ENCODE measurements around the gene CLEC2L.

The CLEC2L gene

DNA sequence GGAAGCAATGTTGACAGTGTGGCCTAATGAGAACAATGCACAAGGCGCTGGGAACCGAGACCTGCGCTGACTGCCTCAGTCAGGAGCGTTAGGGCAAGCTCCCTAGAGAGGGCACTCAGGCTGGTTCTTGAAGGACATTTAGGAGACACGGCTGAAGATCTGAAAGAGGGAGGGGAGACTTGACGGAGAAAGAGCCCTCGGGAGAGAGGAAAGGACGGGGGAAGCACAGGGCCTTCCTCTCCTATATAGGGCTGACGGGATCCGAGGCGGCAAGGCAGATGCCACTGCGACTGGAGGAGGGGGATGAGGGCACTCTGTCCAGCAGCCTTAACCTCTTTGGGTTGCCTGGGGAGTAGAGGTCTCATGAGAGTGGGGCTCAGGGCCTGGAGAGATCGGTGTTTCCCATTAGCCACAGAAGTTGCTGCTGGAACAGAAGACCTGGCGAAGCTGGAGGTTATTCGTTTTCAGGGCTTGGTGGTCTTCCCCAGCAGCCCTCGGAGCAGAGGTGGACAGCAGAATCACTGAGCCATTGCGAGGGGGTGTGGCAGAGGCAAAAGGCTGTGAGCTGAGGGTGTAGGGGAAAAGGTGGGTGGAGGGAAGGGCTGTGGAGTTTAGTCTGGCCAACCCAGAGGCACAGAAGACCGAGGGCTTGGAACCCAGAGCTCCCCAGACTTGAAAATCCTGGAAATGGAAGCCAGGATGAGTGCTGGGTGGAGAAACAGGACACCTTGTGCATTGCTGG lies 36.0 kb downstream of the CLEC2L start:
- no peak overlapping the region for H3K4me3 Mint-ChIP-seq

GRCh38 chr7:139560199-139560598 lies 36.7 kb downstream of the CLEC2L start:
- no peak overlapping the region for H3K4me3 Mint-ChIP-seq
- H3K9me3 Mint-ChIP-seq, result peaks cover 3% of the 10 kb centered on the region
- H3K4me1 Mint-ChIP-seq (ENCODE audit: low read depth), result no peaks in the 10 kb centered on the region
- H3K36me3 Mint-ChIP-seq (ENCODE audit: low read depth), result no peaks in the 10 kb centered on the region
- H3K27ac Mint-ChIP-seq, result no peak overlapping the region
- peaks cover 16% of the 10 kb centered on the region for H3K27me3 Mint-ChIP-seq (ENCODE audit: low read depth)

More for the DNA sequence above, 36.0 kb downstream of the CLEC2L start:
- peaks cover 3% of the 10 kb centered on the region for H3K9me3 Mint-ChIP-seq
- no peaks in the 10 kb centered on the region for H3K36me3 Mint-ChIP-seq (ENCODE audit: low read depth)
- no peaks in the 10 kb centered on the region for H3K4me1 Mint-ChIP-seq (ENCODE audit: low read depth)
- peaks cover 19% of the 10 kb centered on the region for H3K27me3 Mint-ChIP-seq (ENCODE audit: low read depth)
- no peak overlapping the region for H3K27ac Mint-ChIP-seq

GRCh38 chr7:139560678-139561077 lies 37.2 kb downstream of the CLEC2L start:
- Mint-ChIP-seq H3K9me3 (peaks cover 3% of the 10 kb centered on the region), H3K36me3 (ENCODE audit: low read depth) (no peaks in the 10 kb centered on the region), H3K27ac (no peak overlapping the region), H3K4me3 (no peak overlapping the region), H3K27me3 (ENCODE audit: low read depth) (peaks cover 14% of the 10 kb centered on the region), H3K4me1 (ENCODE audit: low read depth) (no peaks in the 10 kb centered on the region)

DNA sequence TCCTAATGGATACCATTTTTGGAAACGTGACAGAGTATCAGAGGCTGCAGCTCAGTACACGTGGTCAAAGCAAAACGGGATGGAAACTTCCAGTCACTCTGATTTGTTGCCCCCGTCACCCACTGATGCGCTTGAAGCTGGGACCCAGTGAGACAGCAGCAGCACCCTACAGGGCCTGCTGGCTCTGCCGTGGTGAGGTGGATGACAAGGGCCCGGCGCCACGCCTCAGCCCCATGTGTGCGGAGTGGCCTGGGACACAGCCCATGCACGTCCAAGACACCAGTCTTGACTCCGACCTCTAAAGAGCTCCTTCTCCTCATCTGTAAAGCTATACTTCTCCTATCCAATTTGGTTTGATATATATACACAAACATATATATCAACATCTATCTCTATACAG lies 39.0 kb downstream of the CLEC2L start:
- no peak overlapping the region for H3K27ac Mint-ChIP-seq
- H3K36me3 Mint-ChIP-seq (ENCODE audit: low read depth), result no peaks in the 10 kb centered on the region
- H3K4me1 Mint-ChIP-seq (ENCODE audit: low read depth), result no peaks in the 10 kb centered on the region
- peaks cover 3% of the 10 kb centered on the region for H3K9me3 Mint-ChIP-seq
- no peak overlapping the region for H3K4me3 Mint-ChIP-seq
- H3K27me3 Mint-ChIP-seq (ENCODE audit: low read depth), result peaks cover 5% of the 10 kb centered on the region

GRCh38 chr7:139562961-139563565 lies 39.6 kb downstream of the CLEC2L start:
- Mint-ChIP-seq H3K36me3 (ENCODE audit: low read depth) (peaks cover 2% of the 10 kb centered on the region), H3K4me3 (no peak overlapping the region), H3K27me3 (ENCODE audit: low read depth) (no peaks in the 10 kb centered on the region), H3K4me1 (ENCODE audit: low read depth) (no peaks in the 10 kb centered on the region), H3K27ac (no peak overlapping the region), H3K9me3 (peaks cover 3% of the 10 kb centered on the region)

GRCh38 chr7:139563856-139564255 lies 40.4 kb downstream of the CLEC2L start:
- H3K9me3 Mint-ChIP-seq, result peaks cover 3% of the 10 kb centered on the region
- no peak overlapping the region for H3K4me3 Mint-ChIP-seq
- H3K27ac Mint-ChIP-seq, result peak overlapping the region; percentile 34
- no peaks in the 10 kb centered on the region for H3K27me3 Mint-ChIP-seq (ENCODE audit: low read depth)
- H3K4me1 Mint-ChIP-seq (ENCODE audit: low read depth), result no peaks in the 10 kb centered on the region
- peaks cover 2% of the 10 kb centered on the region for H3K36me3 Mint-ChIP-seq (ENCODE audit: low read depth)

DNA sequence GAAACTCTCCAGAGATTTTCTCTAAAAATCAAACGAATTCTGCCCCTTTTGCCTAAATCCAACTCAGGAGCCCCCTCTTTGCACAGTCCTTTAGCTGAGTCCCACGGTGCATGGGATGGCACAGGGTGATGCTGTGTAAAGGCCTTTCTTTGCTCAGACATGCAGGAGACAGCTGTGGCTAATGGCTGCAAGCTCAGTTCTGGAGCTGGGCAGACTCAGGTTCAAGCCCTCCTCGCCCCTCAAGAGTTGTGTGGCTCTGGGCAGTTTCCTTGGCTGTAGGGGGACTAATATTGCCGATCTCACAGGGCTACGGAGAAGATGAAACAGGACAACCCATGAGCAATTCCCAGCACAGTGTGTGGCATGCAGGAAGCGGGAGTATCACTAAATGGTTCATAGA lies 42.6 kb downstream of the CLEC2L start:
- no peak overlapping the region for H3K27ac Mint-ChIP-seq
- H3K9me3 Mint-ChIP-seq, result no peaks in the 10 kb centered on the region
- H3K4me3 Mint-ChIP-seq, result no peak overlapping the region
- no peaks in the 10 kb centered on the region for H3K4me1 Mint-ChIP-seq (ENCODE audit: low read depth)
- H3K27me3 Mint-ChIP-seq (ENCODE audit: low read depth), result no peaks in the 10 kb centered on the region
- H3K36me3 Mint-ChIP-seq (ENCODE audit: low read depth), result peaks cover 2% of the 10 kb centered on the region

GRCh38 chr7:139566736-139567646 lies 43.5 kb downstream of the CLEC2L start:
- no peaks in the 10 kb centered on the region for H3K9me3 Mint-ChIP-seq
- no peak overlapping the region for H3K27ac Mint-ChIP-seq
- H3K27me3 Mint-ChIP-seq (ENCODE audit: low read depth), result no peaks in the 10 kb centered on the region
- peaks cover 2% of the 10 kb centered on the region for H3K36me3 Mint-ChIP-seq (ENCODE audit: low read depth)
- H3K4me3 Mint-ChIP-seq, result no peak overlapping the region
- H3K4me1 Mint-ChIP-seq (ENCODE audit: low read depth), result no peaks in the 10 kb centered on the region

- peaks cover 2% of the 10 kb centered on the region for H3K36me3 Mint-ChIP-seq (ENCODE audit: low read depth)
- no peak overlapping the region for H3K4me3 Mint-ChIP-seq
- no peaks in the 10 kb centered on the region for H3K9me3 Mint-ChIP-seq
- no peaks in the 10 kb centered on the region for H3K4me1 Mint-ChIP-seq (ENCODE audit: low read depth)
- H3K27ac Mint-ChIP-seq, result no peak overlapping the region
- H3K27me3 Mint-ChIP-seq (ENCODE audit: low read depth), result no peaks in the 10 kb centered on the region
Measured at GRCh38 chr7:139567647-139568345, 44.3 kb downstream of the CLEC2L start.

DNA sequence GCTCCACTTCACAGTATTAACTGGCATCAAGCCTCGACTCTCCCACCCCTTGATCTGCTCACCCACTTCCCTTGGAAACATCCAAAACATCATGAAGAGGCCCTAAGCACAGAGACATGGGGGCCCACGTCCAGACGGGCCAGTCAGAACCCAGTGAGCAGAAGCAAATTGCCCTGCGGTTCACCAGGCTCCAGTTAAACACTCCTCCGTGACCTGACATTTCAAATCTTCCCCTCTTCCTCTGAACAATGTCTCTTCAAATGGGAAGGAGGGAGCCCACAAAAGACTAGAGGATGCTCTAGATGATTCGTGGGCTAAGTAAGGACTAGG lies 44.8 kb downstream of the CLEC2L start:
- Mint-ChIP-seq H3K9me3 (no peaks in the 10 kb centered on the region), H3K27me3 (ENCODE audit: low read depth) (no peaks in the 10 kb centered on the region), H3K27ac (no peak overlapping the region), H3K36me3 (ENCODE audit: low read depth) (peaks cover 2% of the 10 kb centered on the region), H3K4me1 (ENCODE audit: low read depth) (no peaks in the 10 kb centered on the region), H3K4me3 (no peak overlapping the region)

DNA sequence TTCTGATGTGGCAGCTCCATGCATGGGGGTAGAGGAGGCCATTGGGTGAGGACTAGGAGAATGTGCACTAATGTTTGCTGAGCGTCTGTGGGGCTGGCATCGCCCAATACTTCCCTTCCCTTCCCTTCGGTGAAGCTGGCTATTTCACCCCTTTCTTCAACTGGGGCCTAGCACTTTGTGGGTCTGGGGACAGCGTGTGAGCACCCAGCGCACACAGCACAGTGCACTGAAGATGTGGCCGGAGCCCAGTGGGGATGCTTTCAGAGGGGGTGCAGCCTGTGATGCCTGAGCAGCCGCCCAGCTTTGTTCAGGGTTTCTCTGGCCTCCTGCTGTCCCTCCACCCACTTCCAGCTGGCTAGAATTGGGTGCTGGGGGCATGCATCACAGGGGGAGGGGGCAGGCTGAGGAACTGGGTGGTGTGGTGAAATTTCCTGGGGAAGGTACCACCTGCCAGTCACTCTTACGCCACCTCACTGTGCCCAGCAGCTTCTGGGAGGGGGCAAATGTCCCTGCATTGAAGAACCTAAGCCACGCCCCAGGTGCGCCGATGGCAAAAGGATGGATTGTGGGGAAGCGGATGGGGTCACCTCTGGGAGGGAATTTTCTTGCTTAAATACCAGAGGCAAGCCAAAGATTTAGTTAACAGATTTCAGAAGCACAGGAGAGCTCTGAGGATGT lies 45.5 kb downstream of the CLEC2L start:
- Mint-ChIP-seq H3K4me1 (ENCODE audit: low read depth) (no peaks in the 10 kb centered on the region), H3K9me3 (no peaks in the 10 kb centered on the region), H3K27ac (no peak overlapping the region), H3K36me3 (ENCODE audit: low read depth) (peaks cover 2% of the 10 kb centered on the region), H3K4me3 (no peak overlapping the region), H3K27me3 (ENCODE audit: low read depth) (no peaks in the 10 kb centered on the region)

DNA sequence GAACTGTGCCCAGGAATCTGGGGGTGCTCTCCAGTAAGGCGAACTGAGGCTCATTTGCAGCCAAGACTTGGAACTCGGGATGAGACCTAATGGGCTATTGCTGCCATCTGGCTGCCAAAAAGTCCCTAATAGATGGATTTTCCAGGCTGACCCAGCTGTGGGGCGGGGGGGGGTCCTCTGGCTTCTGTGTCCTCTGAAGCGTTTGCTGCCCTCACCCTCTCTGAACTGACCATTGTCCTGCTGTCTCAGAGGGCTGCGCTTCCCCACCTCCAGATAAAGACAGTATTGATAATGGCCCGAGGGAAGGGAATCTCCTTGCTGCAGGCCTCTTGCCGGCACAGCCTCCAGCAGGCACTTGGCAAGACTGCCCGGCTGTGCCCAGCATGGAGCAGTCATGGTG lies 46.6 kb downstream of the CLEC2L start:
- H3K36me3 Mint-ChIP-seq (ENCODE audit: low read depth), result peaks cover 2% of the 10 kb centered on the region
- no peaks in the 10 kb centered on the region for H3K9me3 Mint-ChIP-seq
- H3K27ac Mint-ChIP-seq, result no peak overlapping the region
- no peaks in the 10 kb centered on the region for H3K4me1 Mint-ChIP-seq (ENCODE audit: low read depth)
- H3K4me3 Mint-ChIP-seq, result no peak overlapping the region
- H3K27me3 Mint-ChIP-seq (ENCODE audit: low read depth), result no peaks in the 10 kb centered on the region

GRCh38 chr7:139570626-139571025 lies 47.1 kb downstream of the CLEC2L start:
- no peaks in the 10 kb centered on the region for H3K27me3 Mint-ChIP-seq (ENCODE audit: low read depth)
- no peak overlapping the region for H3K27ac Mint-ChIP-seq
- no peaks in the 10 kb centered on the region for H3K4me1 Mint-ChIP-seq (ENCODE audit: low read depth)
- H3K36me3 Mint-ChIP-seq (ENCODE audit: low read depth), result peaks cover 2% of the 10 kb centered on the region
- no peak overlapping the region for H3K4me3 Mint-ChIP-seq
- H3K9me3 Mint-ChIP-seq, result no peaks in the 10 kb centered on the region

- no peaks in the 10 kb centered on the region for H3K9me3 Mint-ChIP-seq
- no peak overlapping the region for H3K4me3 Mint-ChIP-seq
- H3K27ac Mint-ChIP-seq, result no peak overlapping the region
- H3K27me3 Mint-ChIP-seq (ENCODE audit: low read depth), result no peaks in the 10 kb centered on the region
- H3K4me1 Mint-ChIP-seq (ENCODE audit: low read depth), result no peaks in the 10 kb centered on the region
- H3K36me3 Mint-ChIP-seq (ENCODE audit: low read depth), result peaks cover 2% of the 10 kb centered on the region
Measured at GRCh38 chr7:139571190-139571589, 47.7 kb downstream of the CLEC2L start.

Data from T-helper 1 cell treated with Interleukin-12 subunit alpha and Interleukin-12 subunit beta and Interleukin-4 antibody, amounts not matched to agents 30 μg/mL and 1 μg/mL, for 36 hours (primary cell).